HepG2 (cell line): ENCODE results near the gene STAG3. TPM values are rescaled to one million over a fixed set of nuclear protein-coding genes. Genes with fewer than 3 reads are reported as not detected.
"Not testable (repeated sequence)": the region's sequence is repeated elsewhere in the genome, so short reads cannot be mapped to it uniquely, and the experiment has no call there.

ENCODE experiments used
- ATAC-seq: fragments of 200-7000 bp; cut with Tn5 transposase; 3 replicates; pipeline ENCODE4 v1.9.1; 2020; ENCODE audit warnings: mild to moderate bottlenecking, moderate library complexity
- BruUV-seq: library from RNA; stranded (reverse); fragments of 400-500 nt; replicated peaks from 2 replicates; lab custom pipeline; 2021; lab: Mats Ljungman, UMichigan
- CTCF ChIA-PET: fragments of 300-600 bp; formaldehyde crosslinking; extraction: SDS; loops from one replicate; lab custom pipeline; 2021; ENCODE audit warnings: low total read pairs, inconsistent platforms, low intra/inter-chr PET ratio; lab: Yijun Ruan, JAX
- POLR2A ChIA-PET: fragments of 350-600 bp; sonication (Branson Sonifier 250); formaldehyde crosslinking; loops from one replicate; lab custom pipeline; 2020; ENCODE audit warnings: antibody characterized with exemption, inconsistent platforms; lab: Yijun Ruan, JAX
- DNase-seq: peaks from one replicate; pipeline ENCODE4 v3.0.0-alpha.2; 2015; ENCODE audit warnings: low spot score
- FAIRE-seq: peaks from 3 replicates; lab custom pipeline; 2011; peaks lifted over from hg19 to GRCh38; lab: Jason Lieb, UNC
- H2AFZ ChIP-seq: one replicate; pipeline ENCODE4 v1.6.1; 2011; ENCODE audit warnings: low read length, inconsistent platforms
- H3K27ac ChIP-seq: fragments of 300-600 bp; 3 replicates; pipeline ENCODE4 v1.8.0; 2011; ENCODE audit warnings: mixed run types, mild to moderate bottlenecking, mixed read lengths, low read length, inconsistent platforms; ENCODE audit not compliant: insufficient read depth; ENCODE audit errors: extremely low read length
- H3K27me3 ChIP-seq, 2 experiments: fragments of 200-600 bp in 1 of 2; 2 replicates in 1 of 2; 3 replicates in 1 of 2; pipeline versions ENCODE4 v1.6.0 to v1.8.0; 2011; ENCODE audit warnings: low read length in 2 of 2, mild to moderate bottlenecking in 2 of 2, moderate library complexity in 2 of 2, inconsistent platforms in 1 of 2; ENCODE audit not compliant: insufficient read depth in 2 of 2, control insufficient read depth in 1 of 2
- H3K36me3 ChIP-seq, 2 experiments: fragments of 200-600 bp in 1 of 2; replicated peaks in 1 of 2; 2 replicates in 1 of 2; 3 replicates in 1 of 2; pipeline versions ENCODE4 v1.5.1 to v1.8.0; 2011; ENCODE audit warnings: low read length in 2 of 2, inconsistent platforms in 1 of 2; ENCODE audit not compliant: insufficient read depth in 2 of 2, control insufficient read depth in 1 of 2
- H3K4me1 ChIP-seq: 2 replicates; pipeline ENCODE4 v1.5.1; 2012; ENCODE audit warnings: low read length, inconsistent platforms; ENCODE audit not compliant: insufficient read depth
- H3K4me2 ChIP-seq: 2 replicates; pipeline ENCODE4 v1.6.0; 2011; ENCODE audit warnings: low read depth, low read length, inconsistent platforms
- H3K4me3 ChIP-seq, 3 experiments: fragments of 200-600 bp in 1 of 3; sonication (generic), shearing (Covaris generic) in 1 of 3; replicated peaks in 1 of 3; 2 replicates each; pipeline ENCODE4 v1.5.1; 2011 to 2016; ENCODE audit warnings: low read length in 3 of 3, inconsistent platforms in 2 of 3, low read depth in 2 of 3, mild to moderate bottlenecking in 2 of 3, control low read depth in 1 of 3, mixed read lengths in 1 of 3; ENCODE audit not compliant: insufficient read depth in 1 of 3
- H3K79me2 ChIP-seq: one replicate; pipeline ENCODE4 v1.6.1; 2011; ENCODE audit warnings: low read length, inconsistent platforms; ENCODE audit not compliant: insufficient read depth
- H3K9ac ChIP-seq: 2 replicates; pipeline ENCODE4 v1.6.0; 2011; ENCODE audit warnings: mild to moderate bottlenecking, low read depth, low read length, inconsistent platforms; ENCODE audit not compliant: insufficient read depth
- H3K9me3 ChIP-seq: 2 replicates; pipeline ENCODE4 v1.5.1; 2012; ENCODE audit warnings: mild to moderate bottlenecking, low read length
- H4K20me1 ChIP-seq: 2 replicates; pipeline ENCODE4 v1.6.0; 2011; ENCODE audit warnings: inconsistent platforms, mild to moderate bottlenecking, low read length, moderate library complexity; ENCODE audit not compliant: insufficient read depth
- ZBTB38 ChIP-seq: sonication (generic); formaldehyde crosslinking; IDR thresholded peaks from 2 replicates; pipeline ENCODE4 v1.5.1; 2020; ENCODE audit warnings: mild to moderate bottlenecking, missing genetic modification reagents
- ZKSCAN1 ChIP-seq: fragments of 150-350 bp; IDR thresholded peaks from 2 replicates; pipeline ENCODE4 v1.6.1; 2014; ENCODE audit warnings: low read length
- ZNF337 ChIP-seq: sonication (generic); formaldehyde crosslinking; IDR thresholded peaks from 2 replicates; pipeline ENCODE4 v1.5.1; 2020; ENCODE audit warnings: missing genetic modification reagents, low read depth, mild to moderate bottlenecking, borderline replicate concordance
- WGBS: methylation state at CpG from one replicate; pipeline ENCODE4 v1.1.6; 2017; ENCODE audit warnings: low lambda C conversion rate; 5-methylcytosine and 5-hydroxymethylcytosine counted together
- in situ Hi-C: cut with HindIII; loops from 2 replicates; pipeline ENCODE4 v1.10.0; 2017; ENCODE audit warnings: low pct_unique_long_range_greater_than_20kb; ENCODE audit not compliant: extremely low pct_ligation_motif_present
- intact Hi-C: fragments of 100-400 bp; cut with micrococcal nuclease; formaldehyde crosslinking; loops from one replicate; pipeline ENCODE4 v1.10.0; 2022; ENCODE audit not compliant: unreplicated experiment
- polyA plus RNA-seq, 8 experiments: library from polyadenylated mRNA; depleted of rRNA in 3 of 8; stranded (reverse) in 7 of 8; unstranded in 1 of 8; fragments of >200 nt; fragmentation: Illumina TruSeq in 4 of 8; extraction: Trizol in 4 of 8; gene quantifications; 2 replicates each; pipeline versions ENCODE4 v1.2.1 to v1.2.3, GENCODE V29; 2011 to 2016; ENCODE audit warnings: low read depth in 4 of 8, missing spikeins in 1 of 8, mixed read lengths in 1 of 8; ENCODE audit not compliant: insufficient read depth in 1 of 8
- total RNA-seq, 5 experiments: library from RNA; depleted of rRNA; stranded (reverse); fragments of >200 nt; fragmentation: Illumina TruSeq; extraction: Trizol; gene quantifications; 2 replicates each; pipeline ENCODE4 v1.2.3, GENCODE V29; 2016; ENCODE audit warnings: low read depth in 1 of 5
- TF ChIP-seq, protein P1 (sequence below): sonication (generic); formaldehyde crosslinking; IDR thresholded peaks from 2 replicates; pipeline ENCODE4 v1.4.0; 2020; ENCODE audit warnings: missing genetic modification reagents, mild to moderate bottlenecking, borderline replicate concordance
- TF ChIP-seq, protein P2 (sequence below): IDR thresholded peaks from 2 replicates; pipeline ENCODE4 v1.6.1; 2016; ENCODE audit warnings: low read depth, missing genetic modification reagents, missing compliant biosample characterization
- TF ChIP-seq, protein P3 (sequence below): sonication (generic); formaldehyde crosslinking; conservative IDR thresholded peaks from 2 replicates; pipeline ENCODE4 v1.4.0; 2020; ENCODE audit warnings: missing genetic modification reagents

STAG3 gene
- total and polyA plus RNA-seq, 2 of the 13 experiments (the other 11 are each of a cell fraction or from before 2014, with no cell fraction given), result 0.09 to 0.33 TPM

DNA sequence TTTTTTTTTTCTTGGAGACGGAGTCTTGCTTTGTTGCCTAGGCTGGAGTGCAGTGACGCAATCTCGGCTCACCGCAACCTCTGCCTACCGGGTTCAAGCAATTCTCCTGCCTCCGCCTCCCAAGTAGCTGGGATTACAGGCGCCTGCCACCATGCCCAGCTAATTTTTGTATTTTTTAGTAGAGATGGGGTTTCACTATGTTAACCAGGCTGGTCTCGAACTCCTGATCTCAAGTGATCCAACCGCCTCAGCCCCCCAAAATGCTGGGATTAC is 69.1 kb downstream of the STAG3 start:
- H3K9ac ChIP-seq, CTCF ChIA-PET, BruUV-seq, H3K27me3 ChIP-seq, in situ Hi-C loops, DNase-seq, H3K4me3 ChIP-seq, H3K9me3 ChIP-seq, H3K36me3 ChIP-seq, ATAC-seq, FAIRE-seq, H2AFZ ChIP-seq, H4K20me1 ChIP-seq: not testable (repeated sequence)
- TF ChIP-seq, protein P1, sequence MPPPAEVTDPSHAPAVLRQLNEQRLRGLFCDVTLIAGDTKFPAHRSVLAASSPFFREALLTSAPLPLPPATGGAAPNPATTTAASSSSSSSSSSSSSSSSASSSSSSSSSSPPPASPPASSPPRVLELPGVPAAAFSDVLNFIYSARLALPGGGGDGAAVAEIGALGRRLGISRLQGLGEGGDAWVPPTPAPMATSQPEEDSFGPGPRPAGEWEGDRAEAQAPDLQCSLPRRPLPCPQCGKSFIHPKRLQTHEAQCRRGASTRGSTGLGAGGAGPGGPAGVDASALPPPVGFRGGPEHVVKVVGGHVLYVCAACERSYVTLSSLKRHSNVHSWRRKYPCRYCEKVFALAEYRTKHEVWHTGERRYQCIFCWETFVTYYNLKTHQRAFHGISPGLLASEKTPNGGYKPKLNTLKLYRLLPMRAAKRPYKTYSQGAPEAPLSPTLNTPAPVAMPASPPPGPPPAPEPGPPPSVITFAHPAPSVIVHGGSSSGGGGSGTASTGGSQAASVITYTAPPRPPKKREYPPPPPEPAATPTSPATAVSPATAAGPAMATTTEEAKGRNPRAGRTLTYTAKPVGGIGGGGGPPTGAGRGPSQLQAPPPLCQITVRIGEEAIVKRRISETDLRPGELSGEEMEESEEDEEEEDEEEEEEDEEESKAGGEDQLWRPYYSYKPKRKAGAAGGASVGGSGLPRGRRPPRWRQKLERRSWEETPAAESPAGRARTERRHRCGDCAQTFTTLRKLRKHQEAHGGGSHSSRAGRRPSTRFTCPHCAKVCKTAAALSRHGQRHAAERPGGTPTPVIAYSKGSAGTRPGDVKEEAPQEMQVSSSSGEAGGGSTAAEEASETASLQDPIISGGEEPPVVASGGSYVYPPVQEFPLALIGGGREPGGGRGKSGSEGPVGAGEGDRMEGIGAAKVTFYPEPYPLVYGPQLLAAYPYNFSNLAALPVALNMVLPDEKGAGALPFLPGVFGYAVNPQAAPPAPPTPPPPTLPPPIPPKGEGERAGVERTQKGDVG (CRISPR knock-in tag), result 0 out of 2 replicates have a peak, but pooled peaks have one; percentile 6
- Histone ChIP-seq H3K79me2 (peaks cover 13% of the 10 kb centered on the region), H3K4me2 (peak overlapping the region; percentile 47; the same call in 1 of the 2 replicates), H3K4me1 (peaks cover 70% of the 10 kb centered on the region), H3K27ac (peak overlapping the region; percentile 47)
- WGBS, result 90% methylated on average over 9 of the region's 9 CpGs
- intact Hi-C loops, result loop anchor here (2.0 to 10.0 kb wide), 2 partner anchors 24 to 98 kb away; no protein-coding TSS in a partner anchor
- POLR2A ChIA-PET, result interaction anchor here (1.2 kb wide), 1 partner anchor 98 kb away, joined by 3 read pairs; no protein-coding TSS in a partner anchor

DNA sequence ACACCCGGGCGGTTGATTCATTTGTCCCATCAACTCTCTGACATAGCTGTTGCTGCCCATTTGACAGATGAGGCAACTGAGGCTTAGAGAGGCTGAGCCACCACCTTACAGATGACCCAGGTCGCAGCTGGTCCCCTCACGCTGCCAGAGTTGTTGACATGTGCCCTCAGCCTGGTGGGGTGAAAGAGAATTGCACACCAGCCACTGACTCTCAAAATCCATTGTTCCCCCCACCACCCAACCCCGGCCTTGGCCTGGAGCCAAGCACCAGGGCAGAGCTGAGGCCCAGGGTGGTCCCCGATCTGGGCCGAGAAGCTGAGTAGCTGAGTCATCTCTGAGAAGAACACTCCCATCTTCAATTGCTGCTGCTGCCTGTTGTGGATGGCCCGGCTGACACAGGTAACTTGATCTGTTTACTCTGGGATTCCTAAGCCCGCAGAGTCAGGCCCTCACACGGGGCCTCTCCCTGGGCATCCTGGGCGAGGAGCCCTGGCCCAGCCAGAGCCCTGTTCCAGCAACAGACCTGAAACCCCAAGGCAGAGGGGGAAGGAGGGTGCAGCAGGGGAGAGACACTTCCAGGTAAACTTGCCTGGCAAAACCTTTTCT is 69.5 kb downstream of the STAG3 start:
- in situ Hi-C loops, result no loop called here
- peak; percentile 42 for FAIRE-seq
- 26% methylated on average over 7 of the region's 11 CpGs for WGBS
- peak overlapping the region; percentile 47; the same call in 1 of the 2 replicates for H3K4me2 ChIP-seq
- peak overlapping the region; percentile 47 for H3K27ac ChIP-seq
- H3K4me3 ChIP-seq, result no peak overlapping the region
- peaks cover 65% of the 10 kb centered on the region for H3K4me1 ChIP-seq
- ChIA-PET CTCF (no interaction called here), POLR2A (interaction anchor here (0.6 to 1.2 kb wide), 2 partner anchors 97 to 232 kb away, joined by 3 read pairs; partner anchors contain the start of gene ZKSCAN1)
- ATAC-seq, result peak; percentile 89
- intact Hi-C loops, result loop anchor here (2.0 to 10.0 kb wide), 2 partner anchors 24 to 98 kb away; no protein-coding TSS in a partner anchor
- H4K20me1 ChIP-seq, result no peaks in the 10 kb centered on the region
- H3K36me3 ChIP-seq, result no peaks in the 10 kb centered on the region
- H3K9ac ChIP-seq, result no peak overlapping the region
- no TSS peak for BruUV-seq
- peaks cover 13% of the 10 kb centered on the region for H3K79me2 ChIP-seq
- H2AFZ ChIP-seq, result no peak overlapping the region
- no peaks in the 10 kb centered on the region for H3K27me3 ChIP-seq
- DNase-seq, result peak; percentile 90
- H3K9me3 ChIP-seq, result no peaks in the 10 kb centered on the region
- TF ChIP-seq, protein P2, sequence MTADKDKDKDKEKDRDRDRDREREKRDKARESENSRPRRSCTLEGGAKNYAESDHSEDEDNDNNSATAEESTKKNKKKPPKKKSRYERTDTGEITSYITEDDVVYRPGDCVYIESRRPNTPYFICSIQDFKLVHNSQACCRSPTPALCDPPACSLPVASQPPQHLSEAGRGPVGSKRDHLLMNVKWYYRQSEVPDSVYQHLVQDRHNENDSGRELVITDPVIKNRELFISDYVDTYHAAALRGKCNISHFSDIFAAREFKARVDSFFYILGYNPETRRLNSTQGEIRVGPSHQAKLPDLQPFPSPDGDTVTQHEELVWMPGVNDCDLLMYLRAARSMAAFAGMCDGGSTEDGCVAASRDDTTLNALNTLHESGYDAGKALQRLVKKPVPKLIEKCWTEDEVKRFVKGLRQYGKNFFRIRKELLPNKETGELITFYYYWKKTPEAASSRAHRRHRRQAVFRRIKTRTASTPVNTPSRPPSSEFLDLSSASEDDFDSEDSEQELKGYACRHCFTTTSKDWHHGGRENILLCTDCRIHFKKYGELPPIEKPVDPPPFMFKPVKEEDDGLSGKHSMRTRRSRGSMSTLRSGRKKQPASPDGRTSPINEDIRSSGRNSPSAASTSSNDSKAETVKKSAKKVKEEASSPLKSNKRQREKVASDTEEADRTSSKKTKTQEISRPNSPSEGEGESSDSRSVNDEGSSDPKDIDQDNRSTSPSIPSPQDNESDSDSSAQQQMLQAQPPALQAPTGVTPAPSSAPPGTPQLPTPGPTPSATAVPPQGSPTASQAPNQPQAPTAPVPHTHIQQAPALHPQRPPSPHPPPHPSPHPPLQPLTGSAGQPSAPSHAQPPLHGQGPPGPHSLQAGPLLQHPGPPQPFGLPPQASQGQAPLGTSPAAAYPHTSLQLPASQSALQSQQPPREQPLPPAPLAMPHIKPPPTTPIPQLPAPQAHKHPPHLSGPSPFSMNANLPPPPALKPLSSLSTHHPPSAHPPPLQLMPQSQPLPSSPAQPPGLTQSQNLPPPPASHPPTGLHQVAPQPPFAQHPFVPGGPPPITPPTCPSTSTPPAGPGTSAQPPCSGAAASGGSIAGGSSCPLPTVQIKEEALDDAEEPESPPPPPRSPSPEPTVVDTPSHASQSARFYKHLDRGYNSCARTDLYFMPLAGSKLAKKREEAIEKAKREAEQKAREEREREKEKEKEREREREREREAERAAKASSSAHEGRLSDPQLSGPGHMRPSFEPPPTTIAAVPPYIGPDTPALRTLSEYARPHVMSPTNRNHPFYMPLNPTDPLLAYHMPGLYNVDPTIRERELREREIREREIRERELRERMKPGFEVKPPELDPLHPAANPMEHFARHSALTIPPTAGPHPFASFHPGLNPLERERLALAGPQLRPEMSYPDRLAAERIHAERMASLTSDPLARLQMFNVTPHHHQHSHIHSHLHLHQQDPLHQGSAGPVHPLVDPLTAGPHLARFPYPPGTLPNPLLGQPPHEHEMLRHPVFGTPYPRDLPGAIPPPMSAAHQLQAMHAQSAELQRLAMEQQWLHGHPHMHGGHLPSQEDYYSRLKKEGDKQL (CRISPR knock-in tag), result peak; percentile 33; the same call in 1 of the 2 replicates
- TF ChIP-seq ZBTB38 (CRISPR knock-in tag) (no peak), ZKSCAN1 (no peak), ZNF337 (no peak)
- TF ChIP-seq, protein P3, sequence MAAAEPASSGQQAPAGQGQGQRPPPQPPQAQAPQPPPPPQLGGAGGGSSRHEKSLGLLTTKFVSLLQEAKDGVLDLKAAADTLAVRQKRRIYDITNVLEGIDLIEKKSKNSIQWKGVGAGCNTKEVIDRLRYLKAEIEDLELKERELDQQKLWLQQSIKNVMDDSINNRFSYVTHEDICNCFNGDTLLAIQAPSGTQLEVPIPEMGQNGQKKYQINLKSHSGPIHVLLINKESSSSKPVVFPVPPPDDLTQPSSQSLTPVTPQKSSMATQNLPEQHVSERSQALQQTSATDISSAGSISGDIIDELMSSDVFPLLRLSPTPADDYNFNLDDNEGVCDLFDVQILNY (CRISPR knock-in tag), result no peak
